Naive thymus-derived CD4-positive, alpha-beta T cell (primary cell): Measurements from ENCODE around the gene AJM1. TPM values are rescaled to one million over a fixed set of nuclear protein-coding genes. Genes with fewer than 3 reads are reported as not detected.
"Not testable (repeated sequence)": the region's sequence is repeated elsewhere in the genome, so short reads cannot be mapped to it uniquely, and the experiment has no call there.

Source experiments
- ATAC-seq: fragments of 150-1000 bp; cut with Tn5 transposase; 2 replicates; pipeline ENCODE4 v1.10.0; 2021; ENCODE audit warnings: mild to moderate bottlenecking, moderate library complexity
- CTCF ChIA-PET: fragments of 350-600 bp; sonication (Branson Sonifier 250); formaldehyde crosslinking; loops from one replicate; lab custom pipeline; 2021; ENCODE audit warnings: antibody characterized with exemption; lab: Charles Lee
- POLR2A ChIA-PET: fragments of 350-600 bp; sonication (Branson Sonifier 250); formaldehyde crosslinking; loops from one replicate; lab custom pipeline; 2021; ENCODE audit warnings: antibody characterized with exemption, inconsistent platforms; lab: Charles Lee
- DNase-seq, 9 donors: peaks; one replicate each; pipeline versions ENCODE4 v3.0.0 to v3.0.0-alpha.2; 2020 to 2022; ENCODE audit warnings: mixed read lengths in 1 of 9
- H3K27ac ChIP-seq: one replicate; pipeline ENCODE4 v1.7.0; 2013; ENCODE audit warnings: mild to moderate bottlenecking, low read depth, low read length, moderate library complexity
- H3K27me3 ChIP-seq, 2 donors: one replicate each; pipeline ENCODE4 v1.7.0; 2013; ENCODE audit warnings: low read length in 2 of 2, mild to moderate bottlenecking in 2 of 2, moderate library complexity in 2 of 2; ENCODE audit not compliant: control insufficient read depth in 2 of 2, insufficient read depth in 2 of 2
- H3K36me3 ChIP-seq, 3 experiments: 1 replicate in 2 of 3; 2 replicates in 1 of 3; pipeline ENCODE4 v1.7.0; 2013; ENCODE audit warnings: low read length in 3 of 3, mild to moderate bottlenecking in 3 of 3, moderate library complexity in 1 of 3; ENCODE audit not compliant: insufficient read depth in 3 of 3, control insufficient read depth in 2 of 3
- H3K4me1 ChIP-seq, 2 donors: one replicate each; pipeline ENCODE4 v1.7.0; 2013; ENCODE audit warnings: low read length in 2 of 2, mild to moderate bottlenecking in 2 of 2, moderate library complexity in 1 of 2; ENCODE audit not compliant: control insufficient read depth in 2 of 2, insufficient read depth in 2 of 2
- H3K4me3 ChIP-seq: 2 replicates; pipeline ENCODE4 v1.7.0; 2013; ENCODE audit warnings: mild to moderate bottlenecking, low read length
- H3K9me3 ChIP-seq, 3 experiments: 1 replicate in 2 of 3; 2 replicates in 1 of 3; pipeline ENCODE4 v1.7.0; 2013; ENCODE audit warnings: low read length in 3 of 3; ENCODE audit not compliant: control insufficient read depth in 2 of 3
- H3K27ac Mint-ChIP-seq, 9 donors: one replicate each; pipeline ENCODE4 v1.8.0; 2020 to 2022; ENCODE audit warnings: mixed read lengths in 9 of 9, mild to moderate bottlenecking in 8 of 9, moderate library complexity in 5 of 9, inconsistent platforms in 2 of 9
- H3K27me3 Mint-ChIP-seq, 5 donors: one replicate each; pipeline ENCODE4 v1.8.0; 2021 to 2022; ENCODE audit warnings: mixed read lengths in 5 of 5, mild to moderate bottlenecking in 1 of 5
- H3K36me3 Mint-ChIP-seq, 5 donors: one replicate each; pipeline ENCODE4 v1.8.0; 2020 to 2022; ENCODE audit warnings: mixed read lengths in 5 of 5, mild to moderate bottlenecking in 3 of 5, inconsistent platforms in 1 of 5
- H3K4me1 Mint-ChIP-seq, 7 donors: one replicate each; pipeline ENCODE4 v1.8.0; 2020 to 2022; ENCODE audit warnings: mixed read lengths in 7 of 7, mild to moderate bottlenecking in 3 of 7, inconsistent platforms in 1 of 7
- H3K4me3 Mint-ChIP-seq, 10 donors: one replicate each; pipeline ENCODE4 v1.8.0; 2020 to 2022; ENCODE audit warnings: mild to moderate bottlenecking in 10 of 10, mixed read lengths in 10 of 10, moderate library complexity in 6 of 10, inconsistent platforms in 2 of 10
- H3K9me3 Mint-ChIP-seq, 11 donors: one replicate each; pipeline ENCODE4 v1.8.0; 2020 to 2022; ENCODE audit warnings: mixed read lengths in 11 of 11, mild to moderate bottlenecking in 4 of 11, inconsistent platforms in 1 of 11, moderate library complexity in 1 of 11
- intact Hi-C, 2 donors: fragments of 100-400 bp; cut with micrococcal nuclease; formaldehyde crosslinking; loops; one replicate each; pipeline ENCODE4 v1.15.1; 2023
- polyA plus RNA-seq, 2 donors: library from polyadenylated mRNA; unstranded; fragments of 300-500 nt; fragmentation: Illumina TruSeq; gene quantifications; one replicate each; pipeline ENCODE4 v1.2.3, GENCODE V29; 2021
- total RNA-seq, 6 experiments: library from RNA in 5 of 6; stranded (reverse) in 5 of 6; gene quantifications; 1 replicate in 5 of 6; 2 replicates in 1 of 6; pipeline ENCODE4 v1.2.3 and lab custom pipeline; 2021 to 2026

AJM1 gene
- total and polyA plus RNA-seq, 7 experiments from 2014 or later, result 0.04 to 7.5 (median 1.3) TPM; not detected in 1

- H3K4me3 ChIP-seq, H3K4me3 Mint-ChIP-seq, H3K9me3 ChIP-seq, DNase-seq, H3K27ac ChIP-seq, intact Hi-C loops, H3K27me3 ChIP-seq, H3K36me3 Mint-ChIP-seq, POLR2A ChIA-PET, ATAC-seq, H3K36me3 ChIP-seq, H3K9me3 Mint-ChIP-seq: not testable (repeated sequence)
- CTCF ChIA-PET, result interaction anchor here (0.6 to 1.5 kb wide), 2 partner anchors 127 to 226 kb away, joined by 3 to 4 read pairs; no protein-coding TSS in a partner anchor
- Mint-ChIP-seq H3K27ac (peak overlapping the region in 1 of 9 donors; percentile 81), H3K4me1 (peaks cover 8 to 39% (median 30%) of the 10 kb centered on the region in 7 donors), H3K27me3 (peaks cover 0 to 28% (median 0%) of the 10 kb centered on the region in 5 donors)
- H3K4me1 ChIP-seq, result peaks cover 16 to 28% of the 10 kb centered on the region in 2 donors
Observed at GRCh38 chr9:136803009-136803550, 39.2 kb upstream of the AJM1 start.

- H3K27ac Mint-ChIP-seq, result peak overlapping the region in 4 of 9 donors; percentile 15 to 81 (median 45)
- CTCF ChIA-PET, result interaction anchor here (0.6 to 1.5 kb wide), 2 partner anchors 127 to 226 kb away, joined by 3 to 4 read pairs; no protein-coding TSS in a partner anchor
Observed at GRCh38 chr9:136803551-136804508, 38.4 kb upstream of the AJM1 start.

GRCh38 chr9:136804509-136805206 is 37.6 kb upstream of the AJM1 start:
- H3K27ac ChIP-seq, result no peak overlapping the region
- Mint-ChIP-seq H3K27ac (no peak overlapping the region), H3K4me1 (peaks cover 16 to 49% (median 37%) of the 10 kb centered on the region in 7 donors), H3K27me3 (peaks cover 0 to 22% (median 0%) of the 10 kb centered on the region in 5 donors), H3K36me3 (peaks cover 0 to 8% (median 3%) of the 10 kb centered on the region in 5 donors), H3K4me3 (peak overlapping the region in 1 of 10 donors; percentile 32), H3K9me3 (no peaks in the 10 kb centered on the region)
- CTCF ChIA-PET, result no interaction called here
- H3K9me3 ChIP-seq, result no peaks in the 10 kb centered on the region
- H3K4me3 ChIP-seq, result no peak overlapping the region
- DNase-seq, result no peak
- peaks cover 22 to 31% of the 10 kb centered on the region in 2 donors for H3K4me1 ChIP-seq
- intact Hi-C loops, result loop anchor here in 1 of 2 donors (5.0 kb wide), 1 partner anchor 138 kb away; the partner anchor contains the start of gene FBXW5
- H3K27me3 ChIP-seq, result no peaks in the 10 kb centered on the region
- POLR2A ChIA-PET, result interaction anchor here (0.8 to 4.7 kb wide), 2 partner anchors 12 to 14 kb away, joined by 3 to 38 read pairs; partner anchors contain the start of gene TMEM141
- ATAC-seq, result no peak
- peaks cover 0 to 7% (median 0%) of the 10 kb centered on the region in 3 experiments for H3K36me3 ChIP-seq

More at GRCh38 chr9:136803551-136804508, 38.4 kb upstream of the AJM1 start:
- peaks cover 0 to 7% (median 0%) of the 10 kb centered on the region in 3 experiments for H3K36me3 ChIP-seq
- ATAC-seq (no peak), DNase-seq (no peak)
- H3K9me3 Mint-ChIP-seq, result no peaks in the 10 kb centered on the region
- H3K27ac ChIP-seq, result no peak overlapping the region
- H3K9me3 ChIP-seq, result no peaks in the 10 kb centered on the region
- peaks cover 19 to 31% of the 10 kb centered on the region in 2 donors for H3K4me1 ChIP-seq
- peaks cover 9 to 40% (median 32%) of the 10 kb centered on the region in 7 donors for H3K4me1 Mint-ChIP-seq
- no peak overlapping the region for H3K4me3 ChIP-seq
- intact Hi-C loops, result no loop called here
- H3K36me3 Mint-ChIP-seq, result peaks cover 0 to 5% (median 3%) of the 10 kb centered on the region in 5 donors
- peak overlapping the region in 3 of 10 donors; percentile 4 to 32 (median 10) for H3K4me3 Mint-ChIP-seq
- peaks cover 0 to 24% (median 0%) of the 10 kb centered on the region in 5 donors for H3K27me3 Mint-ChIP-seq
- POLR2A ChIA-PET, result interaction anchor here (4.7 kb wide), 1 partner anchor 11 kb away, joined by 38 read pairs; the partner anchor contains the start of gene TMEM141
- no peaks in the 10 kb centered on the region for H3K27me3 ChIP-seq

GRCh38 chr9:136805207-136805740 is 37.0 kb upstream of the AJM1 start:
- ATAC-seq (no peak), DNase-seq (no peak)
- Mint-ChIP-seq H3K9me3 (no peaks in the 10 kb centered on the region), H3K36me3 (peaks cover 0 to 8% (median 3%) of the 10 kb centered on the region in 5 donors), H3K4me3 (peak overlapping the region in 5 of 10 donors; percentile 29 to 78 (median 47)), H3K27me3 (peaks cover 0 to 20% (median 0%) of the 10 kb centered on the region in 5 donors), H3K4me1 (peaks cover 22 to 52% (median 36%) of the 10 kb centered on the region in 7 donors), H3K27ac (peak overlapping the region in 2 of 9 donors; percentile 28 to 70)
- H3K9me3 ChIP-seq, result no peaks in the 10 kb centered on the region
- H3K4me1 ChIP-seq, result peaks cover 24 to 34% of the 10 kb centered on the region in 2 donors
- no peak overlapping the region for H3K27ac ChIP-seq
- intact Hi-C loops, result loop anchor here in 1 of 2 donors (5.0 kb wide), 1 partner anchor 137 kb away; the partner anchor contains the start of gene FBXW5
- H3K27me3 ChIP-seq, result no peaks in the 10 kb centered on the region
- H3K36me3 ChIP-seq, result peaks cover 0 to 7% (median 0%) of the 10 kb centered on the region in 3 experiments
- no peak overlapping the region for H3K4me3 ChIP-seq
- CTCF ChIA-PET, result interaction anchor here (1.7 kb wide), 1 partner anchor 12 kb away, joined by 9 read pairs; no protein-coding TSS in a partner anchor
- POLR2A ChIA-PET, result interaction anchor here (0.7 to 4.7 kb wide), 4 partner anchors 13 to 262 kb away, joined by 3 to 38 read pairs (median 4); partner anchors contain the start of genes TMEM141 and TRAF2

- CTCF ChIA-PET, result interaction anchor here (1.7 kb wide), 1 partner anchor 13 kb away, joined by 9 read pairs; no protein-coding TSS in a partner anchor
- POLR2A ChIA-PET, result interaction anchor here (0.7 to 4.7 kb wide), 4 partner anchors 14 to 262 kb away, joined by 3 to 38 read pairs (median 4); partner anchors contain the start of genes TMEM141 and TRAF2
- H3K9me3 ChIP-seq, result no peaks in the 10 kb centered on the region
- H3K4me3 ChIP-seq, result no peak overlapping the region
- intact Hi-C loops, result loop anchor here (2.0 to 5.0 kb wide), 3 partner anchors 61 to 136 kb away; partner anchors contain the start of genes EDF1 (in 1 of the 2), FBXW5 (in 1 of the 2) and TRAF2 (in 1 of the 2)
- H3K9me3 Mint-ChIP-seq, result no peaks in the 10 kb centered on the region
- DNase-seq, result peak in 1 of 9 donors; percentile 19
- peak overlapping the region; percentile 78 to 92 (median 90) for H3K4me3 Mint-ChIP-seq
- H3K27me3 ChIP-seq, result no peaks in the 10 kb centered on the region
- H3K4me1 Mint-ChIP-seq, result peaks cover 22 to 46% (median 32%) of the 10 kb centered on the region in 7 donors
- H3K36me3 Mint-ChIP-seq, result peaks cover 0 to 10% (median 3%) of the 10 kb centered on the region in 5 donors
- no peak overlapping the region for H3K27ac ChIP-seq
- peaks cover 20 to 31% of the 10 kb centered on the region in 2 donors for H3K4me1 ChIP-seq
- peaks cover 0 to 7% (median 0%) of the 10 kb centered on the region in 3 experiments for H3K36me3 ChIP-seq
- H3K27me3 Mint-ChIP-seq, result peaks cover 0 to 13% (median 0%) of the 10 kb centered on the region in 5 donors
- H3K27ac Mint-ChIP-seq, result peak overlapping the region in 4 of 9 donors; percentile 51 to 94 (median 77)
- no peak for ATAC-seq
Observed at GRCh38 chr9:136806067-136806466, 36.2 kb upstream of the AJM1 start.
